Aorta (tissue), 5 donors: ENCODE measurements around the gene ERBIN. TPM values are rescaled to one million over a fixed set of nuclear protein-coding genes. Genes with fewer than 3 reads are reported as not detected.

ENCODE experiments used
- ATAC-seq: fragments of 200-7000 bp; cut with Tn5 transposase; one replicate; pipeline ENCODE4 v1.9.1; 2022; ENCODE audit warnings: moderate library complexity; ENCODE audit not compliant: low FRiP score
- DNase-seq, 2 donors: peaks; one replicate each; pipeline ENCODE4 v3.0.0-alpha.2; 2020
- H3K27ac ChIP-seq, 2 donors: one replicate each; pipeline ENCODE4 v1.5.1; 2013; ENCODE audit warnings: low read length in 2 of 2, mild to moderate bottlenecking in 2 of 2, moderate library complexity in 2 of 2, control low read depth in 1 of 2, inconsistent platforms in 1 of 2, low read depth in 1 of 2
- H3K27me3 ChIP-seq, 2 donors: one replicate each; pipeline ENCODE4 v1.6.1; 2013; ENCODE audit warnings: control low read depth in 1 of 2, low read length in 1 of 2, mild to moderate bottlenecking in 1 of 2, moderate library complexity in 1 of 2; ENCODE audit not compliant: insufficient read depth in 2 of 2, control insufficient read depth in 1 of 2
- H3K36me3 ChIP-seq, 2 donors: one replicate each; pipeline ENCODE4 v1.6.1; 2013; ENCODE audit warnings: control low read depth in 1 of 2, low read length in 1 of 2, mild to moderate bottlenecking in 1 of 2; ENCODE audit not compliant: insufficient read depth in 2 of 2, control insufficient read depth in 1 of 2
- H3K4me1 ChIP-seq, 2 donors: one replicate each; pipeline ENCODE4 v1.6.1; 2013; ENCODE audit warnings: low read length in 2 of 2, control low read depth in 1 of 2, mild to moderate bottlenecking in 1 of 2, moderate library complexity in 1 of 2; ENCODE audit not compliant: insufficient read depth in 2 of 2, control insufficient read depth in 1 of 2
- H3K4me3 ChIP-seq, 2 donors: one replicate each; pipeline ENCODE4 v1.5.1; 2013; ENCODE audit warnings: low read length in 2 of 2, control low read depth in 1 of 2, mild to moderate bottlenecking in 1 of 2
- H3K9me3 ChIP-seq: one replicate; pipeline ENCODE4 v1.6.1; 2013; ENCODE audit warnings: mild to moderate bottlenecking, low read length; ENCODE audit not compliant: control insufficient read depth
- WGBS, 2 donors: extraction: QIAGEN DNeasy Blood & Tissue Kit; methylation state at CpG; one replicate each; pipeline ENCODE4 v1.1.7; 2013; 5-methylcytosine and 5-hydroxymethylcytosine counted together
- intact Hi-C, 2 donors: fragments of 100-400 bp; cut with DNase I; formaldehyde crosslinking; loops; one replicate each; pipeline versions ENCODE4 v1.14.2 to v1.15.0; 2022
- polyA plus RNA-seq, 2 donors: library from polyadenylated mRNA; stranded (reverse); fragments of 200-250 nt; gene quantifications; one replicate each; pipeline ENCODE4 v1.2.3, GENCODE V29; 2013
- total RNA-seq, 2 donors: library from RNA; stranded (reverse); fragmentation: NEBNext Ultra II Directional; extraction: Animal tissue kit (Norgen Biotek cat#: 25700); gene quantifications; one replicate each; pipeline ENCODE4 v1.2.1, GENCODE V29; 2021
- donor health status: healthy with polysubstance abuse.
- donor health status: Bipolar disorder and iron deficiency.
- donor health status: DM: no; HTN: no; CAD: no.
- donor health status: DM: no; HTN: no; CAD: no.
- donor health status: DM: yes; HTN: yes; CAD: no.

Gene ERBIN
- total and polyA plus RNA-seq, 4 donors = 15.2 to 78.6 (median 40.6) TPM

DNA sequence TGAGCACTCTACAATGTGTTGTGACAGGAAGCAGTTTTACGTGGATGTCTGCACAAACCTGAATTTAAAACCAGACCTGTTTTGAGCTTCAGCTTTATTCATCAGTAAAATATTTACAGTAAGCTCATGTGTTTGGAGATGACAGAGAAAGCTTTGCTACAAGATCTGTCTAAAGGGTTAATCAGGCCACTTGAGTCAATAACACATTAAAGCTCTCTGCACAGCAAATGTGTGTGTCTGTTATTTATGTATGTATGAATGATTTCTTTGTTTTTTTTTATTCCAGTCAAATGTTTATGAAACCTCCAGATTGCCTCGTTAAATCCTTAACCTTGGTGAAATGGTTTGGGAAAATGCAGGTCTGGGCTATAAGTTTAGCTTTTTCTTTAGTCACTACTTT lies 140.5 kb downstream of the ERBIN start:
- Histone ChIP-seq H3K4me3 (no peak overlapping the region), H3K4me1 (no peaks in the 10 kb centered on the region), H3K36me3 (no peaks in the 10 kb centered on the region), H3K9me3 (no peaks in the 10 kb centered on the region), H3K27ac (no peak overlapping the region), H3K27me3 (no peaks in the 10 kb centered on the region)
- 54 to 72% methylated on average over 2 of the region's 2 CpGs for WGBS, 2 donors
- intact Hi-C loops = no loop called here
- DNase-seq = no peak
- no peak for ATAC-seq

DNA sequence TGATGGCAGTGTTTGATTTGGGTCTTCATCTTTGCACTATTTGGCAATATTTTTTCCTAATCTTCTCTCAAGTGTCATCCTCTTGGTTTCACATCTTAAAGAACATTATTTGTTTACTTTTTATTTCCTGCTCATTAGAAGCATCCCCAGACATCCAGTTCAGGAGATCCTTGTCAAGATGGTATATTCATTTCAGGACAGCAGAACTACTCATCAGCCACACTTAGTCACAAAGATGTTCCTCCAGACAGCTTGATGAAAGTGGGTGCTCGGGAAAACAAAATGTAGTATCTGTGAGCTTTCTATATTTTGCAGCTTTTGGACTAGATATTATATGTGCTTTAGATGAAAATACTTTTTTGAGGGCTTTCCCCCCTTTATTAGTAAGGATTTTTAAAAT lies 145.7 kb downstream of the ERBIN start:
- DNase-seq (no peak), ATAC-seq (no peak)
- intact Hi-C loops = no loop called here
- Histone ChIP-seq H3K9me3 (no peaks in the 10 kb centered on the region), H3K36me3 (no peaks in the 10 kb centered on the region), H3K4me3 (no peak overlapping the region), H3K27me3 (no peaks in the 10 kb centered on the region), H3K4me1 (no peaks in the 10 kb centered on the region), H3K27ac (no peak overlapping the region)
- 89 to 95% methylated on average over 1 of the region's 1 CpG for WGBS, 2 donors

DNA sequence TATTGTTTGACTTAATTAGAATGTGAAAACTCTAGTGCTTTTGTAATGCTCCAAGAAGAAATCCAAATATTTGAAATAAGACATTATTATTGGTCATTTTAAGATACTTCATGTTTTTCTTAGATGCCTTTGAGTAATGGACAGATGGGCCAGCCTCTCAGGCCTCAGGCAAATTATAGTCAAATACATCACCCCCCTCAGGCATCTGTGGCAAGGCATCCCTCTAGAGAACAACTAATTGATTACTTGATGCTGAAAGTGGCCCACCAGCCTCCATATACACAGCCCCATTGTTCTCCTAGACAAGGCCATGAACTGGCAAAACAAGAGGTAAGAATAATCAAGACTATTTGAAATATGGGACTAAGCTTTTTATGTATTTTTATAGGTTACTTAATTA lies 148.5 kb downstream of the ERBIN start:
- H3K27ac ChIP-seq = no peak overlapping the region
- intact Hi-C loops = no loop called here
- H3K9me3 ChIP-seq = no peaks in the 10 kb centered on the region
- ATAC-seq = no peak
- no peaks in the 10 kb centered on the region for H3K36me3 ChIP-seq
- H3K4me1 ChIP-seq = peaks cover 0 to 1% of the 10 kb centered on the region in 2 donors
- no peaks in the 10 kb centered on the region for H3K27me3 ChIP-seq
- H3K4me3 ChIP-seq = no peak overlapping the region
- no peak for DNase-seq

DNA sequence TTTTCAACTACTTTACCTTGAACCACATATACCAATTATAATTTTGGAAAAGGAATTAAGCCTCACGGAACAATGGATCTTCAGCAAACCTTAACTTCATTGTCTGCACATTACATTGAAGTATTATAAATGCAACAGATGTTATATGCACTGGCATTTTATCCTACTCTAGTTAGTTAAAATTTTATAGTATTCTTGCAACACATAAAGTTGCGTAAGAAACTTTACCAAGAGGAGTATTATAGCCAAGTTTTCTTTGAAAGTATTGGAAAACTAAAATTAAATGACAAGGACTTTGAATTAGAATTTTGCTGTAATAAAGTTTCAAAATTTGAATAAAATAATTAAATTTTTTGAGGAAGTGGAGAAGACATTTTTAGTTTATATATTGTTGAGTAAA lies 154.3 kb downstream of the ERBIN start:
- intact Hi-C loops = no loop called here
- no peaks in the 10 kb centered on the region for H3K36me3 ChIP-seq
- no peak overlapping the region for H3K4me3 ChIP-seq
- no peak overlapping the region for H3K27ac ChIP-seq
- no peaks in the 10 kb centered on the region for H3K27me3 ChIP-seq
- WGBS, 2 donors = 96 to 98% methylated on average over 2 of the region's 2 CpGs
- ATAC-seq = no peak
- no peaks in the 10 kb centered on the region for H3K9me3 ChIP-seq
- peaks cover 0 to 1% of the 10 kb centered on the region in 2 donors for H3K4me1 ChIP-seq
- no peak for DNase-seq

DNA sequence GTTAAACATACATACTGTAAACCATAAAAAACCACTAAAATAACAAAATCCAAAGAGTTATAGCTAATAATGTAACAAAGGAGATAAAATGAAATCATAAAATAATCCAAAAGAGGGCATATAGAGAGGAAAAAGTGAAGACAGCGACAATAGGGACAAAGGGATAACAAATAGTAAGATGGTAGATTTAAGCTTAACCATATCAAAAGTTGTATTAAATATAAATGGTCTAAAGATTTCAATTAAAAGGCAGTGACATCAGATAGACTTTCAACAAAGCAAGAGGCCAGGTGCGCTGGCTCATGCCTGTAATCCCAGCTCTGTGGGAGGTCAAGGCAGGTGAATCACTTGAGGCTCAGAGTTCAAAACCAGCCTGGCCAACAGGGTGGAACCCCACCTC lies 163.0 kb downstream of the ERBIN start:
- 96 to 97% methylated on average over 2 of the region's 2 CpGs for WGBS, 2 donors
- intact Hi-C loops = no loop called here
- peaks cover 0 to 5% of the 10 kb centered on the region in 2 donors for H3K36me3 ChIP-seq

DNA sequence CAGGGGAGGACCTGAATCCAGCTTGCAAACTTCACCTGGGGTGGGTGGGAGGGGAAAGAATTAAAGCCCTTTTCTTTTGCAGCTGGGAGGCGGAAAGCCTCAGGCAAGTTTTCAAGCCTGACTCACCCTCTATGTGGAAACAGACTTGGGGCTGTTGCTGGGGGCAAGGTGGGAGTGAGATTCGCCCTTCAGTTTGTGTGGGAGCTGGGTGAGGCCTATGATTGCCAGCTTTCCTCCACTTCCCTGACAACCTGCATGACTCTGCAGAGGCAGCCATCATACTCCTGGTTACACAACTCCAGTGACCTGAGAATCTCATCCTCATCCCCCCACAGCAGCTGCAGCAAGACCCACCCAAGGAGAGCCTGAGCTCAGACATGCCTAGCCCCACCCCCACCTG lies 174.5 kb downstream of the ERBIN start:
- H3K4me3 ChIP-seq = no peak overlapping the region
- H3K9me3 ChIP-seq = peaks cover 4% of the 10 kb centered on the region
- no peaks in the 10 kb centered on the region for H3K4me1 ChIP-seq
- DNase-seq (no peak), ATAC-seq (no peak)
- no peak overlapping the region for H3K27ac ChIP-seq
- H3K27me3 ChIP-seq = no peaks in the 10 kb centered on the region
- intact Hi-C loops = no loop called here
- H3K36me3 ChIP-seq = no peaks in the 10 kb centered on the region
- 96 to 100% methylated on average over 2 of the region's 2 CpGs for WGBS, 2 donors

More for the DNA sequence above, 163.0 kb downstream of the ERBIN start:
- no peak overlapping the region for H3K27ac ChIP-seq
- no peak for ATAC-seq
- no peak overlapping the region for H3K4me3 ChIP-seq
- no peaks in the 10 kb centered on the region for H3K4me1 ChIP-seq
- peaks cover 3% of the 10 kb centered on the region for H3K9me3 ChIP-seq
- no peak for DNase-seq
- H3K27me3 ChIP-seq = no peaks in the 10 kb centered on the region

DNA sequence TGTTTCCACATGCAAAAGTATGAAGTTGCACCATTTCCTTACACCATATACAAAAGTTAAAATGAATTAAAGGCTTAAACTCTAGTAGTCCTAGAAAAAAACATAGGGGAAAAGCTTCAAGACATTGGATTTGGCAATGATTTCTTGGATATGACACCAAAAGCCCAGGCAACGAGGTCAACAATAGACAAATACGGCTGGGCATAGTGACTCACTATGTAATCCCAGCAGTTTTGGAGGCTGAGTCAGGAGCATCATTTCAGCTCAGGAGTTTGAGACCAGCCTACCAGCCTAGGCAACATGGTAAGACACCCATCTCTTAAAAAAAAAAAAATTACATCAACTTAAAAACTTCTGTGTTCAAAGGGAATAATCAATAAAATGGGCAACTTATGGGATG lies 186.8 kb downstream of the ERBIN start:
- H3K27ac ChIP-seq = no peak overlapping the region
- intact Hi-C loops = no loop called here
- peaks cover 1% of the 10 kb centered on the region for H3K9me3 ChIP-seq
- no peak for ATAC-seq
- H3K27me3 ChIP-seq = no peaks in the 10 kb centered on the region
- no peaks in the 10 kb centered on the region for H3K4me1 ChIP-seq
- H3K36me3 ChIP-seq = no peaks in the 10 kb centered on the region
- DNase-seq = no peak
- no peak overlapping the region for H3K4me3 ChIP-seq
- WGBS, 2 donors = 72 to 84% methylated on average over 2 of the region's 2 CpGs

DNA sequence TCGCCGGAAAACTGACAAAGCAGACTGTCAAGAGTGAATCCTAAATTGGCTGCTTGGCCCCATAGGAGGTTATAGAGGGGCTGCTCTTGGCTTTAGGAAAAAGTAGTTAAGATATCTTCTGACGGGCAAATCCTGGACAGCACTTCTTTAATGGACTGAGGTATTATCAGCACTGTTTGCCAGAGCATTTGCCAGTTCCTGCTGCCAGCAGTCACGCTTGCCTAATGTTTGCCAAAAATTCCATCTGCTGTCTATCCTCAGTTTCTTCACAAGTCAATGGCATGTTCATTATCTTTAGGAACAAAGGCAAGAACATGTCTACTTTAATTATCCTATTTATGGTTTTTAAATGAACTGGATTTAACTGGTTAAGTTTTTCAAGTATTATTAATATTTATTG lies 191.9 kb downstream of the ERBIN start:
- Histone ChIP-seq H3K9me3 (peaks cover 1% of the 10 kb centered on the region), H3K36me3 (no peaks in the 10 kb centered on the region), H3K4me1 (no peaks in the 10 kb centered on the region), H3K4me3 (no peak overlapping the region), H3K27me3 (no peaks in the 10 kb centered on the region), H3K27ac (no peak overlapping the region)
- intact Hi-C loops = no loop called here
- 64 to 65% methylated on average over 4 of the region's 4 CpGs for WGBS, 2 donors
- ATAC-seq = no peak
- no peak for DNase-seq

DNA sequence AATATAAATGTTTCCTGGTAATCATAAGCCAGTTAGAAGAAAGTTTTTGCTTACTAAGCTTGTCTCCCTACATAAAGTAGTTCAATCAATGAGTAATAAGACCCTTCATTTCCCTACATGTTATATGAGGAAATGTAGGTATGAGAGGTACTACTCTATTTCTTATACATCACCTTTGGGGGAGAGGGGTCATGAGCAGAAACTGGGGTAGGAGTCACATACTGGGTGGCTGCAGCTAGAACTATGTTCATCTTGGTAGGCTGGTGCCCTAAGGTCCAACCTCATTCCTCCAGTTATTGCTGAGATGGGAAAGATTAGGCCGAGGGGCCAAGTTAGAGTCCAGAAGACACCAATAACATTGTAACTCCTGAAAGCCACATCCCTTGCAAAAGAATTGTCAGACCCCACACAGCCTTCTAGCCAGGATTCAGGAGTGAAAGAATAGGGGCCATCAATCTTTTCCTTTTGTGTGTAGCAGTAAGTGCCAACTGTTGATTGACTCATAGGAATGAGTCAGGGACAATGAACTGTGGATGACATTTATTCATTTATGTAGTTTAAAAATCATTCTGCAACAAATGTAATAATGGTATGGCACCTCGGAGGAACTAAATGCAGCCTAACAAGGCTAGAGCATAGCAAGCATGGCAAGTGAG lies 196.1 kb downstream of the ERBIN start:
- ATAC-seq = no peak
- Histone ChIP-seq H3K4me3 (no peak overlapping the region), H3K4me1 (no peaks in the 10 kb centered on the region), H3K9me3 (no peaks in the 10 kb centered on the region), H3K27me3 (no peaks in the 10 kb centered on the region), H3K27ac (no peak overlapping the region), H3K36me3 (no peaks in the 10 kb centered on the region)
- intact Hi-C loops = no loop called here
- 79 to 87% methylated on average over 2 of the region's 2 CpGs for WGBS, 2 donors
- no peak for DNase-seq
